PC-3 (cell line): Measurements from ENCODE around the gene HDGF. TPM values are rescaled to one million over a fixed set of nuclear protein-coding genes. Genes with fewer than 3 reads are reported as not detected.

ENCODE experiments used
- ATAC-seq: fragments of 200-7000 bp; cut with Tn5 transposase; 2 replicates; pipeline ENCODE4 v1.9.1; 2020; ENCODE audit warnings: mild to moderate bottlenecking, moderate library complexity
- BruUV-seq: library from RNA; stranded (reverse); fragments of 400-500 nt; replicated peaks from 2 replicates; lab custom pipeline; 2021; lab: Mats Ljungman, UMichigan
- CTCF ChIA-PET: fragments of 300-600 bp; sonication (Branson Sonifier 250); formaldehyde crosslinking; loops from one replicate; lab custom pipeline; 2022; ENCODE audit warnings: antibody characterized with exemption; lab: Charles Lee
- POLR2A ChIA-PET: fragments of 300-600 bp; sonication (Branson Sonifier 250); formaldehyde crosslinking; loops from one replicate; lab custom pipeline; 2022; ENCODE audit warnings: antibody characterized with exemption; ENCODE audit not compliant: unreplicated experiment; lab: Charles Lee
- DNase-seq: peaks from one replicate; pipeline ENCODE4 v3.0.0-alpha.2; 2015
- H2AFZ ChIP-seq: fragments of 300-600 bp; sonication (generic); 2 replicates; pipeline ENCODE4 v1.6.0; 2016; ENCODE audit warnings: antibody characterized with exemption, low read length
- H3F3A ChIP-seq: fragments of 300-600 bp; sonication (generic); one replicate; pipeline ENCODE4 v1.6.0; 2017; ENCODE audit warnings: antibody characterized with exemption, low read length, control low read depth, mild to moderate bottlenecking; ENCODE audit not compliant: unreplicated experiment
- H3K27ac ChIP-seq: fragments of 300-600 bp; sonication (generic); 2 replicates; pipeline ENCODE4 v1.5.1; 2016; ENCODE audit warnings: mild to moderate bottlenecking, low read length
- H3K27me3 ChIP-seq: fragments of 300-600 bp; sonication (generic); 2 replicates; pipeline ENCODE4 v1.6.1; 2016; ENCODE audit warnings: low read length, mixed read lengths
- H3K36me3 ChIP-seq: fragments of 300-600 bp; sonication (generic); 2 replicates; pipeline ENCODE4 v1.6.1; 2016; ENCODE audit warnings: low read depth, mixed run types, low read length, mixed read lengths
- H3K4me1 ChIP-seq: fragments of 300-600 bp; sonication (generic); 2 replicates; pipeline ENCODE4 v1.5.1; 2016; ENCODE audit warnings: low read length; ENCODE audit not compliant: insufficient read depth
- H3K4me2 ChIP-seq: fragments of 300-600 bp; sonication (generic); 2 replicates; pipeline ENCODE4 v1.6.0; 2016; ENCODE audit warnings: low read length
- H3K4me3 ChIP-seq: fragments of 300-600 bp; sonication (generic); 2 replicates; pipeline ENCODE4 v1.5.1; 2016; ENCODE audit warnings: mild to moderate bottlenecking, low read length, mixed read lengths
- H3K79me2 ChIP-seq: fragments of 300-600 bp; sonication (generic); 2 replicates; pipeline ENCODE4 v1.6.1; 2017; ENCODE audit warnings: low read length, mixed read lengths
- H3K9ac ChIP-seq: fragments of 300-600 bp; sonication (generic); 2 replicates; pipeline ENCODE4 v1.6.0; 2016; ENCODE audit warnings: mild to moderate bottlenecking, low read length
- H3K9me2 ChIP-seq: fragments of 300-600 bp; sonication (generic); replicated peaks from 2 replicates; pipeline ENCODE4 v1.6.1; 2016; ENCODE audit warnings: mixed run types, low read length, mixed read lengths
- H3K9me3 ChIP-seq: fragments of 300-600 bp; sonication (generic); 2 replicates; pipeline ENCODE4 v1.6.1; 2016; ENCODE audit warnings: low read length, mixed read lengths
- H4K20me1 ChIP-seq: fragments of 300-600 bp; sonication (generic); 2 replicates; pipeline ENCODE4 v1.6.1; 2016; ENCODE audit warnings: low read length, mixed read lengths
- CTCF ChIP-seq: fragments of 300-600 bp; sonication (generic); conservative IDR thresholded peaks from 2 replicates; pipeline ENCODE4 v1.5.1; 2017; ENCODE audit warnings: antibody characterized with exemption, low read depth, mild to moderate bottlenecking, low read length
- EZH2 ChIP-seq: fragments of 300-600 bp; sonication (generic); IDR thresholded peaks from one replicate; pipeline ENCODE4 v1.6.1; 2017; ENCODE audit warnings: antibody characterized with exemption, mild to moderate bottlenecking, low read length; ENCODE audit not compliant: unreplicated experiment
- EZH2phosphoT487 ChIP-seq: fragments of 300-600 bp; sonication (generic); IDR thresholded peaks from 2 replicates; pipeline ENCODE4 v1.6.1; 2018; ENCODE audit warnings: mild to moderate bottlenecking, antibody characterized with exemption, low read length, borderline replicate concordance
- intact Hi-C: fragments of 100-400 bp; cut with micrococcal nuclease; formaldehyde crosslinking; loops from 2 replicates; pipeline ENCODE4 v1.9.0; 2023
- total RNA-seq: library from RNA; depleted of rRNA; stranded (reverse); fragments of >200 nt; gene quantifications from 2 replicates; pipeline ENCODE4 v1.2.3, GENCODE V29; 2014

The HDGF gene
- total RNA-seq, 1 experiment from 2014 or later: 586 TPM

- Histone ChIP-seq H3K4me2 (peak within 1 kb of the TSS; percentile 96), H3K79me2 (peaks cover 58% of the 10 kb centered on the region), H2AFZ (peak within 1 kb of the TSS; percentile 91), H3K36me3 (peaks cover 8% of the 10 kb centered on the region), H3K27ac (peak within 1 kb of the TSS; percentile 74), H3K9me2 (no peaks in the 10 kb centered on the region), H3F3A (no peaks in the 10 kb centered on the region), H4K20me1 (peaks cover 5% of the 10 kb centered on the region; the same call in 1 of the 2 replicates), H3K4me1 (peaks cover 31% of the 10 kb centered on the region), H3K9ac (peak within 1 kb of the TSS; percentile 98), H3K4me3 (peak within 1 kb of the TSS; percentile 74), H3K27me3 (no peaks in the 10 kb centered on the region), H3K9me3 (no peaks in the 10 kb centered on the region)
- TSS peak; percentile 61 for BruUV-seq
- CTCF ChIA-PET: interaction anchor here (0.9 to 2.0 kb wide), 7 partner anchors 26 to 160 kb away, joined by 3 to 10 read pairs (median 5); partner anchors contain the start of gene MRPL24
- intact Hi-C loops: loop anchor here (1.0 kb wide), 3 partner anchors 15 to 39 kb away; partner anchors contain the start of genes ISG20L2, METTL25B and MRPL24
- ATAC-seq (peak; percentile 93), DNase-seq (peak; percentile 100)
- TF ChIP-seq CTCF: no peak
- no peak for TF ChIP-seq EZH2
- no peak for TF ChIP-seq EZH2phosphoT487
- POLR2A ChIA-PET: interaction anchor here (0.6 to 1.8 kb wide), 6 partner anchors 16 to 466 kb away, joined by 3 to 7 read pairs (median 6); partner anchors contain the start of genes HDGF, ISG20L2, METTL25B and MRPL24
Observed at GRCh38 chr1:156767101-156767878, 15.8 kb upstream of the HDGF start, which contains the start of gene PRCC. PRCC (plus strand) TSS chr1:156767535; CDS start chr1:156767772, 237 bp downstream.

GRCh38 chr1:156766298-156767100 is 15.0 kb upstream of the HDGF start:
- TSS peak; percentile 81 for BruUV-seq
- no peaks in the 10 kb centered on the region for H3K27me3 ChIP-seq
- peaks cover 31% of the 10 kb centered on the region for H3K4me1 ChIP-seq
- H3K9me3 ChIP-seq: no peaks in the 10 kb centered on the region
- CTCF ChIA-PET: interaction anchor here (0.6 to 1.3 kb wide), 7 partner anchors 26 to 907 kb away, joined by 3 to 9 read pairs (median 3); partner anchors contain the start of gene MRPL24
- peaks cover 4% of the 10 kb centered on the region; the same call in 1 of the 2 replicates for H4K20me1 ChIP-seq
- peaks cover 8% of the 10 kb centered on the region for H3K36me3 ChIP-seq
- H3K4me3 ChIP-seq: peak overlapping the region; percentile 74
- POLR2A ChIA-PET: interaction anchor here (0.6 to 1.8 kb wide), 4 partner anchors 15 to 465 kb away, joined by 3 to 7 read pairs (median 6); partner anchors contain the start of genes HDGF, ISG20L2, METTL25B and MRPL24
- H3K9me2 ChIP-seq: no peaks in the 10 kb centered on the region
- H2AFZ ChIP-seq: peak overlapping the region; percentile 91
- no peaks in the 10 kb centered on the region for H3F3A ChIP-seq
- peak overlapping the region; percentile 98 for H3K9ac ChIP-seq
- peak; percentile 16 for ATAC-seq
- H3K4me2 ChIP-seq: peak overlapping the region; percentile 96
- TF ChIP-seq EZH2 (no peak), CTCF (no peak), EZH2phosphoT487 (no peak)
- H3K79me2 ChIP-seq: peaks cover 50% of the 10 kb centered on the region
- intact Hi-C loops: loop anchor here (1.0 kb wide), 3 partner anchors 14 to 38 kb away; partner anchors contain the start of genes ISG20L2, METTL25B and MRPL24
- peak; percentile 47 for DNase-seq
- peak overlapping the region; percentile 74 for H3K27ac ChIP-seq
